Amniotic stem cell (primary cell): ENCODE data around the gene FOXP1.

ENCODE experiments used
- DNase-seq: peaks from one replicate; lab custom pipeline; 2025; lab: John Stamatoyannopoulos, UW

Gene FOXP1

DNA sequence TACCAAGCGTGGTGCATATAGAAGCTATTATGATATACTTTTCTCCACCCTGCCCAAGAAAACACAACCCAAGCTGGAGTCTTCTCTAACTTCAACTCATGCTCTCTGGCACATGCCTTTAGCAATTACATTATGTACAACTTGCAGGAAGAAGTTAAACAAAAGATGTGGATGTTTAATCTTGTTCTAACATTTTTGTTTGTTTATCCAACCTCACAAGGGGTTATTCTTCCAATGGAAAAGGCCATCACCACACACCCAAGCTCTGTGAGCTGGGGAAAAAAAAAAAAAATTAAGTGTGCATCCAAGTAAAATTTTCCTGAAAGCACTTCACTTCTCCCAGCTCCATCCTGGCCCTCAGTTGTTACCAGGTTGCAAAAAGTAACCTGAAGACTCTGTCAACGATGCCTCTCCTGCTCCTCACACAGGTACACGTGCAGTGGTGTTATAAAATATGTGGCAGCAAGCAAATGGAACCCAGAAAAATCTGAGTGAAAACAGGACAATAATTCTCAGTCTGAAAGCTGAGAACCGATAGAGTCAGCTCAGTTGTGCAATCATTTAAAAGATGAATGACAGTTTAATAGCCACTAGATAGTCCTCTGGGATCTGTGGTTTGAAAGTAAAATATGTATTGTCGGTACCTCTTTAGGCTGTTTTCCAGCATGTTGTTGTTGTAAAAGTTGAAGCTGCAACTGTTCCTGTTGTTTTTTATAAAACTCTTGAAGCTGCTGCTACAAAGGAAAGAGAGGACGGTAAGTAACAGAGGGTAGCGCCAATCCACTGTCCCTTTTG lies 531.4 kb downstream of the FOXP1 start:
- DNase-seq: no peak

DNA sequence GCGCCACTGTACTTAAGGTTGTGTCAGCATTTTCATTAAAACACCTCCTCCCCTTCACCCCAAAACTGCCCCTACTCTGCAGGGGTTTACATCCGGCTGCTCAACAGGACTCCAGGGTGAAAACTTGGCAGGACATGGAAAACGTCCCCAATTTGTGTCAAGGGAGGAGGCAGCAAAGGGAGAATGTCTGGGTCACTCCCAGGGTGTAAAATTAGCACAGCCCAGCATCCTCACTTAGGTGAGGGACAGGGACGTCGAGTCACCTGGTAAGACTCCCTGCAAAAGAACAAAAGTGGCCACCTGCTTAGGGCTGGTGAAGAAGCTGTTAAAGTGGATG lies 532.3 kb downstream of the FOXP1 start:
- no peak for DNase-seq

DNA sequence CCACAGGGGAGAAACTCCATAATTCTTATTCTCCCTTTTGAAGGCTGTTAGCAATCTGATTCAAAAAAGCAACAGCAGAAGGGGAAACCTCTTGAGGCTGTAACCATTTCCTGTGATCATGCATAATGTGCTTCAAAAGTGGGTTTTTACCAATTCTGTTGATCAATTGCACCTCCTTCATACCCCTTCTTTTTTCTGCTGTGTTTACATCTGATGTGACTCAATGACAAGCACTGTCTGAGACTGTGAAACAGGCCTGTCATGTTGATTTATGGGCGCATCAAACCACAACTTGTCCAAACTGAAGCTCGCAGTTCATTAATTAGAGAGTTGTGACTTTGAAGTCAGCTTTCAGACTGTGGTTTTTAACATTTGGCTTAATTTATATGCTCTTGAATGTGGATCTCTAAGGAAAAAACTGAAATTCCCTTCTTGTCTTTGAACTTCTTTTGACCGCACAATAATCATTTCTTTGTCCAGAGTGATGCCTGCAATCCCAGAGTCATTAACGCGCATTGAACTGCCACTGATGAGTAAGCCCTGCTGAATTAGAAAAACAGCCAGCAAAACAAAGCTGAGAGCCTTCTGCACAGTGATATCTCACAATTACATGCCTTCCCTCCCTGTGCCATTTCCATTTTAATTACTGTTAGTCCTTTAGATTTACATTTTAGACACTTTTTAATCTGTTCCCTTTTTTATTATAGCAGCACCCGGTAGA lies 532.8 kb downstream of the FOXP1 start:
- no peak for DNase-seq

DNA sequence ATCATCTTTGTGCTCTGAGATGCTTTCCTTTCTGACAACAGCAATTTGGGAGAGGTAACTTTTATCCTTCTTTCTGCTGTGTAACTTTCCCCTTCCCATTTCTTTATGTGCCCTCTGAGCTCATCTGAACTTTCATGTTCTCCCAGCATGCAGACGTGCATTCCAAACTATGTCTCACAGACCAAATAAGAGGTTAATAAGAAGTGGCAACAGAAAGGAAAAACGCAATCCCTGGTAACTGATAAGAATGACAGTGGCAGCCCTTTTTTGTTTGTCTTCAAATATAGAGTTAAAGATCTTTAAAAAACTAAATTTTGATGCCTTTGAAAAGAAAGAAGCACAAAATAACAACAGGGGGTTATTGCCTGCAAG lies 533.4 kb downstream of the FOXP1 start:
- DNase-seq: no peak

DNA sequence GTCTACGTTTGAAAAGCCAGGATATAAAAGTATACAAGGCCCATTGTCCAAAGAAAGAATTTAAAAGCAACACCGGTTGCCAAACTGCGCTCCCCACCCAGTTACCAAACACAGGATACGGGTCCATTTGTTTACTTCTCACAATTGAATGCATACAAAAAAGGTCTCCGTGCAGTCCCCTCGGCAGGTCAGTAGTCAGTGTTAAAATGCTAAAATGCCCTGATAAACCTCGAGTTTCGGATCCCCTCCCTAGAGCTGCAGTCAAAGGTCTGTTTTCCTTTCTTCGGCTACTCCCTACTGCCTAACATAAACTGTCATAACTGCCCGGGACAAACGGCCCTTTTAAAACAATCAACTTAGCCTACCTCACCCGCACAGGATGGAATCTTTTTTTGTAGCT lies 534.6 kb downstream of the FOXP1 start:
- DNase-seq: no peak

DNA sequence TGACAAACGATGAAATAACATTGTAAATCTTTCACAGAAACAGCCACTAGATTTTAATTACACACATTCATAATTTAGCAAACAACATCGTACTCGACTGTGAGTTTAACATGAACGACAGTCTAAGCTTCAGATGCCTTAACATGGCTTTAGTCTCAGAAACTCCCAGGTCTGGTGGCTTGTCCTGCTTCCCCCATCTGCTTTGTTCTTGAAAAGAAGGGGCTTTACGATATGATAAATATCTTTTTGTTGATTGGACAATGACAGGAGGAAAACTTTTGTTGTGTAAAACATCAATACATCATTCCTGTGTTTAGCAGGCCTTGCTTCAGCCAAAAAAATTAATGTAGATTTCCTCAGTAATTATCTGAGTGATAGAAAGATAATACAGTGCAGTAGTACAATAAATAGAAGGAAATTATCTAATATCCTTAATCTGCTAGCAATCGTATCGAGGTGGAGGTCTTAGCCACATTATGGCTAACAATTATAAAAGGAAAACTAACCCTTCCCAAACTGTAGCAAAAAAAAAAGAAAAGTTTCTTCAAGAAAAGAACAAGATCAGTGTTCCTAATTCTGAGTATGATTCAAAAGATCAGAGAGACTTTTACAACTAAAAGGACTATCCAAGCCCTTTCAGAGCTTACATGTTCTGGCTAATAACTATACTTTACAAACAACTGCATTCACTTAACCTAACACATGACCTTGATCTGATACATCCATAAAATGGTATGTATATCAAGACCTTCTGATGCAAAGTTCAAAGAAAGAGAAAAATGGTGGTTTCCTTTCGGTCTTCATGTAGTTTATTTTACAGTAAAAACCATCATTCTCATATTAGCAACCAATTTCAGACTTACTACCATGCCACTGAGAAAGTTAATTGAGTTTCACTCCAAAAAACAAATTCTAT lies 535.7 kb downstream of the FOXP1 start:
- DNase-seq: no peak

DNA sequence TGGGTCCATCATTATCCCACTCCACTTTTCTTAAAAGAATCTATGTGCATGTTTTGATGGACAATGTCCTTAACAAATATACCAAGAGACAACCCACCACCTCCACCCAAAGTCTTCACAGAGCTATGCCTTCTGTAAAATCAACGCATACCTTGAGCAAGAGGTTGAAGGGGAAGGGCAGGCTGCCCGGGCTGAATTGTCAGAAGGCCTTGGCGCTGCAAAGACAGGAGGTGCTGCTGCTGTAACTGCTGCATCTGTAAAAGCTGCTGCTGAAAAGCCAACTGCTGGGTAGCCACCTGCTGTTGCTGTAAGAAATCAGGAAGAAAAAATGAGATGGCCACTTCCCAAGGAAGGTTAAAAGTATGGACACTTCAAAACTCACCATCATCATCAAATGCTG lies 536.7 kb downstream of the FOXP1 start:
- DNase-seq: no peak

DNA sequence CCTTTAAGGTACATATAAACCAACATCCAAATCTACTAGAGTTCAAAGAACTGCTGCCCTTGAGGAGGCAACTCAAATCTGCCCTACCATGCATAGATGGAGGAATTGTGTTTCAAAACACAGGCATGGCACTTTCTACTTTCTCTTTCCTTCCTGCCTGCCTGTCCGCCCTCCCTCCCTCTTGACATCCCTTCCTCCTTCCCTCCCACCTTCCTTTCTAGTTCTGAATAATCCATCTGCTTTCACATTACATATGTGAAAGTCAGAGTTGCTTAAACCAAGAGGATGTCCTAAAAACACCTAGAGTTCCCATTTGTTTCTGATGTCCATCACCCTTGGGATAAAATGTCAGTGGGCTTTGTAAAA lies 537.6 kb downstream of the FOXP1 start:
- DNase-seq: no peak

DNA sequence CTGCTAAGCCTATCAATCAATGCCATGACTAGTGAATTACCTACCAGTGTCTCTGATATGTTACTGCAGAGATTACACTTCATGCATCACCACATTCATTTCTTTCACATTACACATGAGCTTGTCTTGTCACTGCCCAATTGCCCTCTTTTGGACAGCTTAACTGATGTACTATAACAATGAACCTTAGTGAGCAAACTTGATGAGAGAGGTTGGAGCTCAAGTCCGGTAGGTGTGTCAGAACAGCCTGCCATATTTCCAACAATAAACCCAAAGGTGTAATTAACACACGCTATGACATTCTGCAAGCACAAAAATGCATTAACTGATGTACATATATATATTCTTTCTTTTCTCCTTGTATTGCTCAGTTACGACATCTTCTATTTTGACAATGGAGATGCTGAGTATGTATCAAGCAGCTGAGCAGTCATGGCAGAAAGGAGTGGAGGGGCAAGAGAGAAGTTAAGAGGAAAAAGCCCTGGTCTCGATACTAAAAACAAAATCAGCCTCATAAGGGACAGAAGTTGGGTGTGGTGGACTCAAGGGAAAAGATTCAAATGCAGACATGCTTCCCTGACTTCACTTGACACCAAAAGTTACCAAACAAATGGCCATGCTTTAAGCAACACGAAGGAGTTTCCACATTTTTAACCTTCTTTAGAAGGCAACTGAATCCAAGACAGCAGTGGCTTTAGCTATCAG lies 538.2 kb downstream of the FOXP1 start:
- DNase-seq: no peak

DNA sequence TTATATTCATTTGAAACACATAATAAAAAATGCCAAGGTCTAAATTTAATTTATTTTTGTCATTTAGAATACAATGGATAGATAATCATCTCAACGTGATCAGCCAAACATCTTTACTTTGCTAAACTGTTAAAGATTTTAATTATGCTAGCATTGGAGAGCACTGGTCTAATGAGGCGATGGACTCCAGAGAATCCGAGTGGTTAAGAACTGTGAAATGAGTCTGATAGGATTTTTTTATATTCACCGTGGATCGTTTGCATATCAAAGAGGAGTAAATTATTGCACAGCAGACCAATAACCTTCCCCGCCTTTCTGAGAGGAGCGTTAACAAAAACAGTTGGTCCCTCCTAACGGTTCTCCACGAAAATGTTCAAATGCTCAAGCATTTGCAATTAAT lies 540.8 kb downstream of the FOXP1 start:
- DNase-seq: no peak

DNA sequence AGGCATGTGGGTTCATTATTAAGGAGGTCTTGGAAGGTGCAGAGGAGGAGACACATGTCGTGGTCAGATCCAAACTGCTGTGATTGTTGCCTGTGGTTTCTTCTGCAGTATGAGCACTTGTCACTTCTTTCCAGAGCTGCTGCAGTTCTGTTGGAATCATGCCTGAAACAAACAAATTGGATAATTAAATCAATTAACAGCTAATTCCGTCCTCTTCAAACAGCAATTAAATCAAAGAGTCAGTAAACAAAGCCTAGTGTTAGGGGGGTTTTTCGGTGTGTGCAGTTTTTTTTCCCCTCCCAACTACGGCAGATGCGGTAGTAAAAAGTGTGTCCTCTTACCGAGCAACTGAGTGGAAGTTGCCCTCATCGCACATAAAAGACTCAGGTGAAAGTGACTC lies 542.2 kb downstream of the FOXP1 start:
- no peak for DNase-seq

DNA sequence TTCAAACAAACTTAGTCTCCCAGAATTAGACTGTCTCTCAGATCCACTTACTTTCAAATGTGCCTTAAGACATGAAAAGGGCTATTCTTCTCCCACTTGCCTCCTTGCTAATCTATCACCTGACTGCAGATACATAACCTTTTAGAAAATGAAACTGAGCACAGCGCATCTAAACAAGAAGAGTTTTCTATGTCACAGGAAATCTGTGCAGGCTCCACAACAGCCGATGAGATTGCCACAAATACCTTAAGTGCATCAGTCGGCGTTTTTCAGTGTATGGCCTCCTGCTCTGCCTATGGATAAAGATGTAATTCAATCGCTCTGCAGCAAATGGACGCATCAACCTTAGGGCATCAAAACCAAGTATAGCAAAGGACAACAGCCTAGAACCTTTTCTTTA lies 544.2 kb downstream of the FOXP1 start:
- no peak for DNase-seq

DNA sequence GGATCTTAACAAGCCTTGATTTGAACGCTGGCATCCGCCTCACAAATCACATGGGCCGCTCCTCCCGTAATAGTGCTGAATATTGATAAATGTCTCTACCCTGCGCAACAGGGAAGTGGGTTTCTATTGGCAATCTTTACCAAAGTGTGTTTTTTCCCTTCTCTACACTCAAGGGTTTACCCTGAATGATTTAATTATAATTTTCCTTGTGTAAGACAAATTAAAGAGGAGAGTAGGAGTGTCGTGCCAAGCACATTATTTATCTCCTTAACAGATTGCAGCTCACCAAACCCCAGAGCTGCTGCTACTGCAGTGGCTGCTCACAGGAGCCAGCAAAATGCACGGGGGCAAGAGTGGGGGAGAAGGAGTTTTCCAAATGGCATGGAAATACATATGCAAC lies 545.8 kb downstream of the FOXP1 start:
- no peak for DNase-seq

DNA sequence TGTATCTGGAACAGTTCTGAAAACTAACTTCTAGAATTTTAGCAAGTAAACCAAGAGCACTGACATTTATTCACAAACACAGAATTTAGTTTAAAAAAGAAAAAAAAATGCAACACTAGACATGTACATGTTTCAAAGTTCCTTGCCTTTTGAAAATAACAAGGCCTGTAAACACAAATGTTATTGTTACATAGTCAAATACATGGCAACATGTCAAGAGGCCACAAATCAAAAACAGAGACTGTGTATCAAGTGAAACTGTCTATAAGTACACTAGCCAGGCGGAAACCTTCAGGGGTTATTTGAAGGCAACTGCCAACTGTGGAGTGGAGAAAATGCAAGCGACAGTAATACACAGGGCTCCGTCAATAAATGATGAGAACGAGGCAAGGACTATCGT lies 547.6 kb downstream of the FOXP1 start:
- DNase-seq: no peak

DNA sequence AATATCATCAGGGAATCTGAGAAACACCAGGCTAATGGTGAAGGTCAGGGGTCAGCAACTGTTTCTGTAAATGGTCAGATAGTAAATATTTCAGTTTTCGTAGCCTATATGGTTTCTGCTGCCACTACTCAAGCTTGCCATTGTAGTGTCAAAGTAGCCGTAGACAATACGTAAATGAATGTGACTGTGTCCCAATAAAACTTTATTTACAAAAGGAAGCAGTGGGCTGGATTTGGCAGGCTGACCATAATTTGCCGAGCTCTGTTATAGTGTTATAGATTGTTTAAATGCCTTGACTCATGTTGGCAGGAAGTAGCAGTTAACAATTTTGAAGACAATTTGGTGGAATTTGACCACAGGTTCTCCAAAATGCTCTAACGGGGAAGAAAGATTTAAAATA lies 548.2 kb downstream of the FOXP1 start:
- DNase-seq: no peak

DNA sequence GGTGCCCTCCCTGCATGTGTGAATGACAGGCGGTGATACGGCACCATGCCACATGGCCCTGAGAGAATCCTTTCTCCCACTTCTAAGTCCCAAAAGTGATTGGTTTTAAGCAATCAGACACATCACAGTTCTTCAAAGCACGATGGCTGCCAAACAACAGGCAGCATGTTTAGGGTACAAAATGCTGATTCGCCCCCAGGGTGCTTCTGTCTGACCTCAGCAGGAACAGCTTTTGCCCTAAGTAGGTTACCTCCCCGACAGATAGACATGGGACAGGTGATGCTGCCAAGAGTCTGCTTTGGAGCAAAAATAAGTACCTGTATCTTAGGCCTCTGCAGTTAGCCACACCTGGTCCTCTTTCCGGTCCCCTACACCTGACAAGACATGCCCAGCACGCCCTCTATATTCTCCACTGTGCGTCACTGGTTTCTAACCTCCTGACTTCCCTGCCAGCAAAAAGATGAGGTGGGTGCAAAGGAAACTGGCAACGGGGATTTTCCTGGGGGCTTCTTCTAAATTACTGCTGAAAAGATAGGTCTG lies 549.8 kb downstream of the FOXP1 start:
- no peak for DNase-seq

DNA sequence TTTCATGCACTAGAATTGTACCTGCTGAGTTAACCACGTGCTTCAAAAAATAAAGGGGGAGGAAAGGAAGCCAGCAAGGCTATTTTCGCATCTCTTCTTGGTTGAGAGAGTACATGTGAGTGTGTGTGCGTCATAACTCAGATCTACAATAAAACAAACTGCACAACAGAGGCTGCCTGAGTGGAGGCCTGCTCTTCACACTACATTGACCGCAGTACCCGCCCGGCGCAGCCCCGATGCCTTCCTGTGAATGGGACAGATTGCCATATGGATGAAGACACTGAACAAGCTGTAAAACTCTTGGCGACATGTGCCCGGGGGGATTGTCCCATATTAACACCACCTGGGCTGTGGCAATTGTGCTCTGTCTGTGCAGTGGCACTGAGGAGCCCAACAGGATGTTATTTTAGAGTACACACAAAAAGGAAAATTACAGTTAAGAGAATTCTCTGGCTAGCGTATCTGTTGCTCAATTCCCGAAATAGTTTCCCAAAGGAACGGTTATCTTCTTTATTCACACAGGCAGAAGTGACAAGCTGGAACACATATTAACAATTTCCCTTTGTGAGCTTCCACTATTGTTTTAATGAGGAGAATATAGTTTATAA lies 551.5 kb downstream of the FOXP1 start:
- no peak for DNase-seq

DNA sequence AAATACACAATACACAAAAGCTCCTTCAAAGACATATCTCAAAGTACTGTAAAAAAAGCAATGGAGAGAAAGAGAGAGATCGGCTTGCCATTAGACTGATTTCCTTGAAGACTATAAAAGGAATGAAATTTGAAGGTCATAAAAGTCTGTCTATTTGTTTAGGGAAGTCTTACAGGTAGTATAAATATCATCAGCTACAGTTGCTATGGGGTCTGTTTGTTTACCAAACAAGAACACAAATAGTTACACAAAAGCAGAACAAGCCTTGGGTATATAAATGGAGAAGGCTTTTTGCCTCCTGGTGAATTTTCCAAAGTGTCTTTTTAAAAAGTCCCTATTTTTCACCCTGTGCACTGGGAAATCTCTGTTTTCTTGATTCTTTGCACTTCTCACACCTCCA lies 552.3 kb downstream of the FOXP1 start:
- no peak for DNase-seq

DNA sequence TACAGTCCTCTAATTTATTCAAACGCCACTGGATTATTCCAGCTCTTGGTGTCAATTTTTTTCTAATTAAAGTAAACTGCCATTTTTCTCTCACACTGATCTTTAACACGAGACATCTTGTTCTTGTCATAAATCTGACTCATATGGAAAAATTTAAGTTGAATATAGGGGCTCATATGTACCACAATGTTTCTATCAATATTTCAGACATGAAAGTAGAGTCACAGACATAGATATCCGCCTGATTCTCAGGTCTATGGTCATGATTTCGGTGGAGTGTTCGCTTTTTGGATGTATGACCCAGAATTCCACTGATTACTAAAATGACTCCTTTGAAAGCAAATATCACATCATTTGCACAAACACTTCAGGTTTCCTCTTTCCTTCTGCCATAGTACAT lies 552.8 kb downstream of the FOXP1 start:
- no peak for DNase-seq

DNA sequence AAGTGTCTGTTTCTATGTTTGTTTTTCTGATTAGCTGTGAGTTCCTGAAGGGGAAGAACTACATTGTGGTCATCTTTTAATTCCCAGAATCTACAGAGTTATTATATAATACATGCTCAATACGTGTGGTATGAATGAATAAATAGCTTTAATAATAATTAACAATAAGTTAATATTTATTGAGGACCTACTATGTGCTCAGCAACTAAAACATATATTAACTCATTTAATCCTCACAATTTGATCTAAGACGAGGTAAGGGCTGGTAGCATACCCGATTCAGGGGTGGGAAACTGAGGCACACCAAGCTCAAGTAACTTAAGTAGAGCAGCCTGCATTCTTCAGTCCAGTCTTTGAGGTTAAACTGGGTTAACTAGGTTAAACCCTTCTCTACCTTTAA lies 553.8 kb downstream of the FOXP1 start:
- DNase-seq: no peak

DNA sequence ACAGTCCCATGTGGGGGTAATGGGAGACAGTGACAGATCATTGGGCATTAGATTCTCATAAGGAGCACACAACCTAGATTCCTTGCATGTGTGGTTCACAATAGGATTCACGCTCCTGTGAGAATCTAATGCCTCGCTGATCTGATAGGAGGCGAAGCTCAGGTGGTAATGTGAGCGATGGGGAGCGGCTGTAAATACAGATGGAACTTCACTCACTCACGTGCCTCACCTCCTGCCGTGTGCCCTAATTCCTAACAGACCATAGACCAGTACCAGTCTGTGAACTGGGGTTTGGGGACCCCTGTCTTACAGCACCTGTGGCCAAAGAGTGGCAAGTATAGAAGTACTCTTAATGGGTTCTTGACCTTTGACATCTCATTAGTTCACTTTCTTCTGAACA lies 554.7 kb downstream of the FOXP1 start:
- no peak for DNase-seq

DNA sequence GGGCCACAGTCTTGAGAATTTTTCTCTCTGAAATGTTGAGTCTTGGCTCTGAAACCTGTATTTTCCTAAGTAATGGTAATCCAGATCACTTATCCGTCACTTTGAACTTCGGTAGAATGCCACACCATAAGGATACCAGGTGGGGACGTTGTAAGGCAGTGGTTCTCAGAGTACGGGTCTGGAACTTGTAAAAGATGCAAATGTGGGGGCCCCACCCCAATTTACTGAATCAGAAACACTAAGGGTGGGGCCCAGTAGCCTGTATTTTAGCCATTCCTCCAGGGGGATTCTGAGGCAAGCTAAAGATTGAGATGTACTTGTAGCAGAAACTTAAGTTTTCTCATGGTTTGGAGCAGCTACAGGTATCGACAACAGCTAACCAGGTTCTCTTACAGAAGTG lies 555.3 kb downstream of the FOXP1 start:
- no peak for DNase-seq
